ENCODE results near the gene BCAS1.

DNA sequence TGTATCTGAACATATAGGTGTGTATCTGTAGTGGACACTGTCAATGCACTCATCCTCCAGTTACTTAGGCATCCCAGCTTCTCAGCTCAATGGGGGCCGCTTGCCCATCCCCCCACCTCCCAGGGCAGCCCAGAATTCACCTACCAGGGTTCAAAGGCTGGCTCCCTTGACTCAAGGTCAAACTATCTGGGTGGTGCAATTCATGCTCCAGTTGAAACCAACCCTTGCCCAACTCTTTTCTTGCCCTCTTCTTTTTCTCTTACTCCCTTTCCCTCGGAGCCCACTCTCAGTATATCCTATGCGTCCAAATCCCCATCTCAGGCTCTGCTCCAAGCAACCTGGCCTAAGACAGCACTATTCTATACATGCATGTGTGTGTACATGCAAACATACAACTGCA lies 127.4 kb downstream of the BCAS1 start:
- TF ChIP-seq BCL11A (IDR thresholded peaks at IDR 0.05; ENCODE audit: low read depth, low read length) (no peak), MTA2 (IDR thresholded peaks at IDR 0.05; ENCODE audit: low read depth) (no peak), SMC3 (IDR thresholded peaks at IDR 0.05; ENCODE audit: borderline replicate concordance, low read length) (no peak), EP300 (IDR thresholded peaks at IDR 0.05; ENCODE audit: borderline replicate concordance in 1 of 2, control insufficient read depth in 1 of 2, low read depth in 2 of 2, low read length in 2 of 2) (no peak), SUZ12 (IDR thresholded peaks at IDR 0.05; ENCODE audit: unreplicated experiment) (no peak), CHD2 (IDR thresholded peaks at IDR 0.05; ENCODE audit: borderline replicate concordance, low read depth, low read length) (no peak), NBN (IDR thresholded peaks at IDR 0.05) (no peak), TAF1 (IDR thresholded peaks at IDR 0.05; ENCODE audit: borderline replicate concordance, low read depth, low read length) (no peak), SP1 (IDR thresholded peaks at IDR 0.05; ENCODE audit: low read depth, low read length) (no peak)
- TF ChIP-seq, protein P1, sequence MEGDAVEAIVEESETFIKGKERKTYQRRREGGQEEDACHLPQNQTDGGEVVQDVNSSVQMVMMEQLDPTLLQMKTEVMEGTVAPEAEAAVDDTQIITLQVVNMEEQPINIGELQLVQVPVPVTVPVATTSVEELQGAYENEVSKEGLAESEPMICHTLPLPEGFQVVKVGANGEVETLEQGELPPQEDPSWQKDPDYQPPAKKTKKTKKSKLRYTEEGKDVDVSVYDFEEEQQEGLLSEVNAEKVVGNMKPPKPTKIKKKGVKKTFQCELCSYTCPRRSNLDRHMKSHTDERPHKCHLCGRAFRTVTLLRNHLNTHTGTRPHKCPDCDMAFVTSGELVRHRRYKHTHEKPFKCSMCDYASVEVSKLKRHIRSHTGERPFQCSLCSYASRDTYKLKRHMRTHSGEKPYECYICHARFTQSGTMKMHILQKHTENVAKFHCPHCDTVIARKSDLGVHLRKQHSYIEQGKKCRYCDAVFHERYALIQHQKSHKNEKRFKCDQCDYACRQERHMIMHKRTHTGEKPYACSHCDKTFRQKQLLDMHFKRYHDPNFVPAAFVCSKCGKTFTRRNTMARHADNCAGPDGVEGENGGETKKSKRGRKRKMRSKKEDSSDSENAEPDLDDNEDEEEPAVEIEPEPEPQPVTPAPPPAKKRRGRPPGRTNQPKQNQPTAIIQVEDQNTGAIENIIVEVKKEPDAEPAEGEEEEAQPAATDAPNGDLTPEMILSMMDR (IDR thresholded peaks at IDR 0.05 in 2 of 3, conservative IDR thresholded peaks at IDR 0.05 in 1 of 3; ENCODE audit: control insufficient read depth in 2 of 3, extremely low read depth in 1 of 3, insufficient read depth in 1 of 3, low read depth in 3 of 3, low read length in 3 of 3): no peak
